ENCODE measurements around the gene SETD1B.
"Not testable (repeated sequence)": the region's sequence is repeated elsewhere in the genome, so short reads cannot be mapped to it uniquely, and the experiment has no call there.

Gene SETD1B

GRCh38 chr12:121825041-121825523 is 21.3 kb downstream of the SETD1B start:
- no peak for DNase-seq

GRCh38 chr12:121826318-121827150 is 22.7 kb downstream of the SETD1B start:
- DNase-seq: no peak

GRCh38 chr12:121827351-121828099 is 23.7 kb downstream of the SETD1B start:
- DNase-seq: no peak

- DNase-seq: no peak
These were observed 24.5 kb downstream of the SETD1B start for GRCh38 chr12:121828306-121828705.

- DNase-seq: no peak
These were observed 25.0 kb downstream of the SETD1B start for GRCh38 chr12:121828826-121829225.

GRCh38 chr12:121829250-121829918 is 25.6 kb downstream of the SETD1B start:
- DNase-seq: no peak

- no peak for DNase-seq
These were observed 26.3 kb downstream of the SETD1B start for GRCh38 chr12:121830134-121830533.

GRCh38 chr12:121830588-121831265 is 26.9 kb downstream of the SETD1B start:
- DNase-seq: no peak

GRCh38 chr12:121831571-121832245 is 27.9 kb downstream of the SETD1B start:
- no peak for DNase-seq

GRCh38 chr12:121837680-121838079 is 33.9 kb downstream of the SETD1B start:
- no peak for DNase-seq

- no peak for DNase-seq
These were observed 34.3 kb downstream of the SETD1B start for GRCh38 chr12:121838126-121838525.

- DNase-seq: peak; percentile 97
These were observed 35.5 kb downstream of the SETD1B start for GRCh38 chr12:121839106-121839992.

- DNase-seq: no peak
These were observed 36.4 kb downstream of the SETD1B start for GRCh38 chr12:121839993-121840761.

GRCh38 chr12:121843236-121843982 is 39.6 kb downstream of the SETD1B start:
- DNase-seq: no peak

GRCh38 chr12:121845701-121846100 is 41.9 kb downstream of the SETD1B start:
- DNase-seq: no peak

GRCh38 chr12:121849211-121849610 is 45.4 kb downstream of the SETD1B start:
- DNase-seq: no peak

GRCh38 chr12:121849665-121850064 is 45.9 kb downstream of the SETD1B start:
- no peak for DNase-seq

GRCh38 chr12:121852392-121852791 is 48.6 kb downstream of the SETD1B start:
- not testable (repeated sequence) for DNase-seq

Measured in right kidney (tissue), 1 donor.